Hepatocyte (in vitro differentiated cells): ENCODE data around the gene SUPV3L1. TPM values are rescaled to one million over a fixed set of nuclear protein-coding genes. Genes with fewer than 3 reads are reported as not detected.

Source experiments
- DNase-seq: peaks from one replicate; pipeline ENCODE4 v3.0.0-alpha.2; 2016; ENCODE audit warnings: low spot score
- H2AFZ ChIP-seq: fragments of 200-600 bp; sonication (generic); 2 replicates; pipeline ENCODE4 v1.6.0; 2016; ENCODE audit warnings: antibody characterized with exemption, mild to moderate bottlenecking
- H3K27ac ChIP-seq: fragments of 200-600 bp; sonication (generic); 2 replicates; pipeline ENCODE4 v1.5.1; 2016; ENCODE audit warnings: mild to moderate bottlenecking
- H3K27me3 ChIP-seq: fragments of 200-600 bp; sonication (generic); 2 replicates; pipeline ENCODE4 v1.6.1; 2016
- H3K36me3 ChIP-seq: fragments of 200-600 bp; sonication (generic); replicated peaks from 2 replicates; pipeline ENCODE4 v1.5.1; 2016; ENCODE audit warnings: low read depth; ENCODE audit not compliant: insufficient read depth
- H3K4me1 ChIP-seq: fragments of 200-600 bp; sonication (generic); 2 replicates; pipeline ENCODE4 v1.5.1; 2016; ENCODE audit warnings: mild to moderate bottlenecking, moderate library complexity; ENCODE audit not compliant: insufficient read depth
- H3K4me2 ChIP-seq: fragments of 200-600 bp; sonication (generic); 2 replicates; pipeline ENCODE4 v1.6.0; 2016
- H3K4me3 ChIP-seq: fragments of 200-600 bp; sonication (generic); 2 replicates; pipeline ENCODE4 v1.5.1; 2016; ENCODE audit warnings: mild to moderate bottlenecking
- H3K79me2 ChIP-seq: fragments of 200-600 bp; sonication (generic); 2 replicates; pipeline ENCODE4 v1.6.0; 2017; ENCODE audit warnings: mild to moderate bottlenecking
- H3K9me2 ChIP-seq: fragments of 200-600 bp; sonication (generic); replicated peaks from 2 replicates; pipeline ENCODE4 v1.6.0; 2017; ENCODE audit warnings: mild to moderate bottlenecking; ENCODE audit not compliant: insufficient read depth
- H3K9me3 ChIP-seq: fragments of 200-600 bp; sonication (generic); 2 replicates; pipeline ENCODE4 v1.5.1; 2016; ENCODE audit warnings: low read depth, mild to moderate bottlenecking
- H4K20me1 ChIP-seq: fragments of 200-600 bp; sonication (generic); 2 replicates; pipeline ENCODE4 v1.6.0; 2016; ENCODE audit warnings: mild to moderate bottlenecking; ENCODE audit not compliant: insufficient read depth, poor library complexity, severe bottlenecking
- EZH2 ChIP-seq: fragments of 200-600 bp; sonication (generic); IDR thresholded peaks from 2 replicates; pipeline ENCODE4 v1.6.1; 2016; ENCODE audit warnings: antibody characterized with exemption, mild to moderate bottlenecking, borderline replicate concordance
- EZH2phosphoT487 ChIP-seq: fragments of 200-600 bp; sonication (generic); IDR thresholded peaks from one replicate; pipeline ENCODE4 v1.6.1; 2018; ENCODE audit warnings: antibody characterized with exemption, mild to moderate bottlenecking, low read depth, moderate library complexity; ENCODE audit not compliant: unreplicated experiment, severe bottlenecking
- WGBS: methylation state at CpG from one replicate; pipeline ENCODE4 v1.1.6; 2016; ENCODE audit warnings: low lambda C conversion rate; ENCODE audit errors: missing lambda C conversion rate; 5-methylcytosine and 5-hydroxymethylcytosine counted together
- polyA plus RNA-seq: library from polyadenylated mRNA; unstranded; fragments of >200 nt; fragmentation: Nextera tagmentation; extraction: Ambion mirVana; gene quantifications from 2 replicates; pipeline ENCODE4 v1.2.1, GENCODE V29; 2016
- total RNA-seq: library from RNA; depleted of rRNA; stranded (reverse); fragments of >200 nt; gene quantifications from 2 replicates; pipeline ENCODE4 v1.2.3, GENCODE V29; 2014
- TF ChIP-seq, protein P1 (sequence below): fragments of 200-600 bp; sonication (generic); IDR thresholded peaks from 2 replicates; pipeline ENCODE4 v1.5.1; 2016; ENCODE audit warnings: antibody characterized with exemption, mild to moderate bottlenecking; ENCODE audit not compliant: poor library complexity

SUPV3L1 gene
- total and polyA plus RNA-seq, 2 experiments from 2014 or later: 27.6 to 27.9 TPM

DNA sequence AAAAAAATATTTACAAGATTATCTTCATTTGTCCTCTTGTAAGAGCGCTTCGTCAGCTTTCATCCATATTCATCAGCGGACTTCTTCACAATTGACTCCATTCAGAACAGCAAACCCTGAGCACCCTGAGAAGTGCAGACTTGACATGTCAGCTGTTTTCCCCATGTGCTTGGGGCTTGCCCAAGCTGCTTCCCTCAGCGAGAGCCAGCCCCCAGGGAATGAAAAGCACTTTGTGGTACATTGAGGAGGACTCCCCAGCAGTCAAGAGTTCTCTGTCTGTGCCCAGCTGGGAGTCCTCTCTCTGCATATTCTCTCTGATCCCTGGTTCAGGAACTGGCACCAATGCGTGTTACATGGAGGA lies 62.8 kb downstream of the SUPV3L1 start:
- no peaks in the 10 kb centered on the region for H3K9me2 ChIP-seq
- H3K27ac ChIP-seq: no peak overlapping the region
- TF ChIP-seq EZH2 (no peak), EZH2phosphoT487 (no peak)
- TF ChIP-seq, protein P1, sequence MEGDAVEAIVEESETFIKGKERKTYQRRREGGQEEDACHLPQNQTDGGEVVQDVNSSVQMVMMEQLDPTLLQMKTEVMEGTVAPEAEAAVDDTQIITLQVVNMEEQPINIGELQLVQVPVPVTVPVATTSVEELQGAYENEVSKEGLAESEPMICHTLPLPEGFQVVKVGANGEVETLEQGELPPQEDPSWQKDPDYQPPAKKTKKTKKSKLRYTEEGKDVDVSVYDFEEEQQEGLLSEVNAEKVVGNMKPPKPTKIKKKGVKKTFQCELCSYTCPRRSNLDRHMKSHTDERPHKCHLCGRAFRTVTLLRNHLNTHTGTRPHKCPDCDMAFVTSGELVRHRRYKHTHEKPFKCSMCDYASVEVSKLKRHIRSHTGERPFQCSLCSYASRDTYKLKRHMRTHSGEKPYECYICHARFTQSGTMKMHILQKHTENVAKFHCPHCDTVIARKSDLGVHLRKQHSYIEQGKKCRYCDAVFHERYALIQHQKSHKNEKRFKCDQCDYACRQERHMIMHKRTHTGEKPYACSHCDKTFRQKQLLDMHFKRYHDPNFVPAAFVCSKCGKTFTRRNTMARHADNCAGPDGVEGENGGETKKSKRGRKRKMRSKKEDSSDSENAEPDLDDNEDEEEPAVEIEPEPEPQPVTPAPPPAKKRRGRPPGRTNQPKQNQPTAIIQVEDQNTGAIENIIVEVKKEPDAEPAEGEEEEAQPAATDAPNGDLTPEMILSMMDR: no peak
- no peaks in the 10 kb centered on the region for H4K20me1 ChIP-seq
- 86% methylated on average over 5 of the region's 5 CpGs for WGBS
- DNase-seq: no peak
- no peaks in the 10 kb centered on the region for H3K79me2 ChIP-seq
- H3K36me3 ChIP-seq: no peaks in the 10 kb centered on the region
- H3K4me3 ChIP-seq: no peak overlapping the region
- H2AFZ ChIP-seq: no peak overlapping the region
- H3K4me1 ChIP-seq: no peaks in the 10 kb centered on the region
- no peak overlapping the region for H3K4me2 ChIP-seq
- no peaks in the 10 kb centered on the region for H3K9me3 ChIP-seq
- no peaks in the 10 kb centered on the region for H3K27me3 ChIP-seq

- 86% methylated on average over 10 of the region's 10 CpGs for WGBS
- Histone ChIP-seq H3K79me2 (no peaks in the 10 kb centered on the region), H3K4me3 (no peak overlapping the region), H3K27ac (no peak overlapping the region), H3K27me3 (no peaks in the 10 kb centered on the region), H3K9me3 (no peaks in the 10 kb centered on the region), H4K20me1 (no peaks in the 10 kb centered on the region), H3K36me3 (no peaks in the 10 kb centered on the region), H3K9me2 (no peaks in the 10 kb centered on the region), H3K4me1 (no peaks in the 10 kb centered on the region), H2AFZ (no peak overlapping the region), H3K4me2 (no peak overlapping the region)
- TF ChIP-seq, protein P1: no peak
- no peak for TF ChIP-seq EZH2
- TF ChIP-seq EZH2phosphoT487: no peak
- no peak for DNase-seq
These were observed 63.8 kb downstream of the SUPV3L1 start for GRCh38 chr10:69243817-69244216.

DNA sequence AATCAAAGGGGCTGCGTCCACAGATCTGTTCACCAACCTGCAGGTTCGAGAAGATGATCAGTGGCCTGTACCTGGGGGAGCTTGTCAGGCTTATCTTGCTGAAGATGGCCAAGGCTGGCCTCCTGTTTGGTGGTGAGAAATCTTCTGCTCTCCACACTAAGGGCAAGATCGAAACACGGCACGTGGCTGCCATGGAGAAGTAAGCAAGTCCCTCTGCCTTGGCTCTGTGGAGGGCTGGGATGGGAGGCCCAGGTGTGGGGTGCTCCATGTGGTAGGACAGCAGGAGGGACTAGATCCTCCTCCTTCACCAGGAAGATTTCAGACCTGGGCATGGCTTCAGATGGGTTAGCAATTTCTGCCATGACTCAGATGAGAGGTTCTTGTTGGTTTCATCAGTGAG lies 66.0 kb downstream of the SUPV3L1 start:
- Histone ChIP-seq H3K79me2 (no peaks in the 10 kb centered on the region), H2AFZ (no peak overlapping the region), H3K27me3 (no peaks in the 10 kb centered on the region), H3K4me1 (no peaks in the 10 kb centered on the region), H3K4me3 (no peak overlapping the region), H3K9me2 (no peaks in the 10 kb centered on the region), H3K27ac (no peak overlapping the region), H3K4me2 (no peak overlapping the region), H3K9me3 (no peaks in the 10 kb centered on the region), H3K36me3 (no peaks in the 10 kb centered on the region), H4K20me1 (no peaks in the 10 kb centered on the region)
- TF ChIP-seq EZH2: no peak
- TF ChIP-seq, protein P1: no peak
- TF ChIP-seq EZH2phosphoT487: no peak
- 90% methylated on average over 5 of the region's 5 CpGs for WGBS
- DNase-seq: no peak
